Endothelial cell of umbilical vein (primary cell): ENCODE measurements around the gene ZNF524. TPM values are rescaled to one million over a fixed set of nuclear protein-coding genes. Genes with fewer than 3 reads are reported as not detected.

Source experiments
- BruUV-seq: library from RNA; stranded (reverse); fragments of 400-500 nt; replicated peaks from 2 replicates; lab custom pipeline; 2021; lab: Mats Ljungman, UMichigan
- CTCF ChIA-PET: fragments of 300-600, 350-600 bp; sonication (Branson Sonifier 250); formaldehyde crosslinking; loops from one replicate; lab custom pipeline; 2021; ENCODE audit warnings: antibody characterized with exemption, inconsistent platforms; lab: Charles Lee
- POLR2A ChIA-PET: fragments of 300-600, 350-600 bp; sonication (Branson Sonifier 250); formaldehyde crosslinking; loops from one replicate; lab custom pipeline; 2021; ENCODE audit warnings: antibody characterized with exemption, inconsistent platforms; lab: Charles Lee
- DNase-seq: peaks from one replicate; pipeline ENCODE4 v3.0.0-alpha.2; 2011; ENCODE audit warnings: low read depth, low spot score
- FAIRE-seq: peaks from 2 replicates; lab custom pipeline; 2011; peaks lifted over from hg19 to GRCh38; lab: Jason Lieb, UNC
- H2AFZ ChIP-seq: 2 replicates; pipeline ENCODE4 v1.6.0; 2012; ENCODE audit warnings: low read depth, low read length, control low read depth, inconsistent platforms
- H3K27ac ChIP-seq: 2 replicates; pipeline ENCODE4 v1.5.1; 2011; ENCODE audit warnings: low read depth, mild to moderate bottlenecking, control low read depth, low read length, moderate library complexity; ENCODE audit not compliant: insufficient read depth
- H3K27me3 ChIP-seq, 2 experiments: 2 replicates each; pipeline versions ENCODE4 v1.6.0 to v1.6.1; 2011; ENCODE audit warnings: low read length in 2 of 2, mixed read lengths in 1 of 2; ENCODE audit not compliant: control insufficient read depth in 2 of 2, insufficient read depth in 2 of 2
- H3K36me3 ChIP-seq, 2 experiments: 2 replicates in 1 of 2; 3 replicates in 1 of 2; pipeline ENCODE4 v1.5.1; 2011; ENCODE audit warnings: low read length in 2 of 2, mild to moderate bottlenecking in 1 of 2, moderate library complexity in 1 of 2; ENCODE audit not compliant: control insufficient read depth in 2 of 2, insufficient read depth in 2 of 2; ENCODE audit errors: extremely low read depth in 1 of 2
- H3K4me1 ChIP-seq: 3 replicates; pipeline ENCODE4 v1.5.1; 2011; ENCODE audit warnings: mild to moderate bottlenecking, low read length; ENCODE audit not compliant: control insufficient read depth, insufficient read depth; ENCODE audit errors: extremely low read depth
- H3K4me2 ChIP-seq: 2 replicates; pipeline ENCODE4 v1.6.1; 2011; ENCODE audit warnings: low read length, control low read depth, mixed read lengths; ENCODE audit not compliant: insufficient read depth
- H3K4me3 ChIP-seq, 3 experiments: fragments of 200-600 bp in 1 of 3; sonication (generic), shearing (Covaris generic) in 1 of 3; replicated peaks in 1 of 3; 2 replicates each; pipeline ENCODE4 v1.5.1; 2011 to 2016; ENCODE audit warnings: control low read depth in 3 of 3, low read length in 3 of 3, mild to moderate bottlenecking in 2 of 3, inconsistent platforms in 1 of 3, low read depth in 1 of 3, moderate library complexity in 1 of 3; ENCODE audit not compliant: insufficient read depth in 1 of 3
- H3K79me2 ChIP-seq: 2 replicates; pipeline ENCODE4 v1.6.0; 2012; ENCODE audit warnings: low read length, inconsistent platforms; ENCODE audit not compliant: control insufficient read depth, insufficient read depth
- H3K9ac ChIP-seq: replicated peaks from 2 replicates; pipeline ENCODE3; 2011; ENCODE audit warnings: low read length, control low read depth; ENCODE audit not compliant: insufficient read depth; ENCODE audit errors: extremely low read depth
- H3K9me1 ChIP-seq: replicated peaks from 3 replicates; pipeline ENCODE4 v1.6.0; 2011; ENCODE audit warnings: mild to moderate bottlenecking, low read length; ENCODE audit not compliant: control insufficient read depth, insufficient read depth; ENCODE audit errors: extremely low read depth
- H3K9me3 ChIP-seq: replicated peaks from 2 replicates; pipeline ENCODE4 v1.5.1; 2012; ENCODE audit warnings: low read length, inconsistent platforms; ENCODE audit not compliant: control insufficient read depth, insufficient read depth
- H4K20me1 ChIP-seq: replicated peaks from 2 replicates; pipeline ENCODE3; 2011; ENCODE audit warnings: mild to moderate bottlenecking, low read length; ENCODE audit not compliant: control insufficient read depth, insufficient read depth; ENCODE audit errors: extremely low read depth
- EZH2 ChIP-seq: IDR thresholded peaks from 2 replicates; pipeline ENCODE4 v1.6.1; 2012; ENCODE audit warnings: borderline replicate concordance, low read depth, mild to moderate bottlenecking, moderate library complexity, low read length, inconsistent platforms; ENCODE audit not compliant: severe bottlenecking
- JUN ChIP-seq: IDR thresholded peaks from 2 replicates; pipeline ENCODE4 v1.6.1; 2011; ENCODE audit warnings: borderline replicate concordance, low read depth; ENCODE audit not compliant: insufficient read length, insufficient read depth
- MYC ChIP-seq: IDR thresholded peaks from one replicate; pipeline ENCODE4 v1.6.1; 2011; ENCODE audit warnings: mild to moderate bottlenecking, low read depth, low read length
- POLR2A ChIP-seq: IDR thresholded peaks from 2 replicates; pipeline ENCODE4 v1.6.1; 2012; ENCODE audit warnings: low read depth, mild to moderate bottlenecking, control low read depth, low read length
- POLR2AphosphoS5 ChIP-seq: IDR thresholded peaks from 2 replicates; pipeline ENCODE4 v1.6.1; 2012; ENCODE audit warnings: low read depth, mild to moderate bottlenecking, control low read depth, low read length, moderate library complexity; ENCODE audit not compliant: insufficient read depth
- dilution Hi-C: fragments of 300-500 bp; cut with MboI; formaldehyde crosslinking; loops from one replicate; pipeline ENCODE4 v1.15.0; 2019; ENCODE audit warnings: low sequenced_read_pairs; ENCODE audit not compliant: extremely low pct_ligation_motif_present
- intact Hi-C: fragments of 100-400 bp; cut with micrococcal nuclease; formaldehyde crosslinking; loops from one replicate; pipeline ENCODE4 v1.10.0; 2022
- polyA plus RNA-seq, 4 experiments: library from polyadenylated mRNA; depleted of rRNA in 3 of 4; stranded (reverse) in 3 of 4; unstranded in 1 of 4; fragments of >200 nt; gene quantifications; 2 replicates each; pipeline versions ENCODE4 v1.2.1 to v1.2.3, GENCODE V29; 2011 to 2012; ENCODE audit warnings: missing spikeins in 1 of 4
- total RNA-seq: library from RNA; stranded (reverse); gene quantifications from 2 replicates; pipeline ENCODE4 v1.2.3, GENCODE V29; 2021
- TF ChIP-seq, protein P1 (sequence below), 2 donors: IDR thresholded peaks; 1 replicate in 1 of 2; 2 replicates in 1 of 2; pipeline ENCODE4 v1.5.1; 2011; ENCODE audit warnings: low read length in 2 of 2, mild to moderate bottlenecking in 2 of 2, moderate library complexity in 2 of 2, control low read depth in 1 of 2, inconsistent platforms in 1 of 2, low read depth in 1 of 2; ENCODE audit not compliant: insufficient read depth in 1 of 2; ENCODE audit errors: extremely low read depth in 1 of 2

The ZNF524 gene
- total and polyA plus RNA-seq, 2 donors (not counting 3 experiments of a cell fraction or from before 2014, with no cell fraction given): 15.2 to 15.4 TPM

- no peak for FAIRE-seq
- ChIA-PET POLR2A (interaction anchor here (0.6 kb wide), 1 partner anchor 340 kb away, joined by 7 read pairs; no protein-coding TSS in a partner anchor), CTCF (no interaction called here)
Observed at GRCh38 chr19:55597501-55597921, 2.6 kb upstream of the ZNF524 start.

More at GRCh38 chr19:55597501-55597921, 2.6 kb upstream of the ZNF524 start:
- TF ChIP-seq POLR2A: no peak
- TF ChIP-seq JUN: no peak
- TF ChIP-seq EZH2: no peak
- TF ChIP-seq POLR2AphosphoS5: no peak
- TF ChIP-seq, protein P1, sequence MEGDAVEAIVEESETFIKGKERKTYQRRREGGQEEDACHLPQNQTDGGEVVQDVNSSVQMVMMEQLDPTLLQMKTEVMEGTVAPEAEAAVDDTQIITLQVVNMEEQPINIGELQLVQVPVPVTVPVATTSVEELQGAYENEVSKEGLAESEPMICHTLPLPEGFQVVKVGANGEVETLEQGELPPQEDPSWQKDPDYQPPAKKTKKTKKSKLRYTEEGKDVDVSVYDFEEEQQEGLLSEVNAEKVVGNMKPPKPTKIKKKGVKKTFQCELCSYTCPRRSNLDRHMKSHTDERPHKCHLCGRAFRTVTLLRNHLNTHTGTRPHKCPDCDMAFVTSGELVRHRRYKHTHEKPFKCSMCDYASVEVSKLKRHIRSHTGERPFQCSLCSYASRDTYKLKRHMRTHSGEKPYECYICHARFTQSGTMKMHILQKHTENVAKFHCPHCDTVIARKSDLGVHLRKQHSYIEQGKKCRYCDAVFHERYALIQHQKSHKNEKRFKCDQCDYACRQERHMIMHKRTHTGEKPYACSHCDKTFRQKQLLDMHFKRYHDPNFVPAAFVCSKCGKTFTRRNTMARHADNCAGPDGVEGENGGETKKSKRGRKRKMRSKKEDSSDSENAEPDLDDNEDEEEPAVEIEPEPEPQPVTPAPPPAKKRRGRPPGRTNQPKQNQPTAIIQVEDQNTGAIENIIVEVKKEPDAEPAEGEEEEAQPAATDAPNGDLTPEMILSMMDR (IDR thresholded peaks at IDR 0.05; ENCODE audit: extremely low read depth in 1 of 2, insufficient read depth in 1 of 2, low read depth in 1 of 2, low read length in 2 of 2): no peak
- TF ChIP-seq MYC: no peak
- no TSS peak for BruUV-seq
- H3K79me2 ChIP-seq: peaks cover 2% of the 10 kb centered on the region
- H3K27me3 ChIP-seq: no peaks in the 10 kb centered on the region
- H3K27ac ChIP-seq: no peak overlapping the region
- intact Hi-C loops: no loop called here
- no peaks in the 10 kb centered on the region for H3K9me1 ChIP-seq
- H2AFZ ChIP-seq: no peak overlapping the region
- H3K9me3 ChIP-seq: no peaks in the 10 kb centered on the region
- no peaks in the 10 kb centered on the region for H4K20me1 ChIP-seq
- peaks cover 8% of the 10 kb centered on the region for H3K4me1 ChIP-seq
- no peak overlapping the region for H3K4me3 ChIP-seq
- dilution Hi-C loops: no loop called here
- DNase-seq: no peak
- no peak overlapping the region for H3K9ac ChIP-seq
- peaks cover 3 to 14% of the 10 kb centered on the region in 2 experiments for H3K36me3 ChIP-seq
- no peak overlapping the region for H3K4me2 ChIP-seq
